Right atrium auricular region (tissue), 2 donors: ENCODE data around the gene SKIDA1. TPM values are rescaled to one million over a fixed set of nuclear protein-coding genes. Genes with fewer than 3 reads are reported as not detected.

Experiments
- DNase-seq: peaks from one replicate; pipeline ENCODE4 v3.0.0-alpha.2; 2019; ENCODE audit warnings: low spot score
- H3K27ac ChIP-seq, 2 donors: fragments of 200-600 bp; sonication (generic); 1 replicate in 1 of 2; 2 replicates in 1 of 2; pipeline ENCODE4 v1.5.1; 2016 to 2019
- H3K27me3 ChIP-seq, 2 donors: fragments of 200-600 bp; sonication (generic); one replicate each; pipeline versions ENCODE4 v1.5.1 to v1.6.0; 2017 to 2019
- H3K36me3 ChIP-seq: fragments of 200-600 bp; sonication (generic); one replicate; pipeline ENCODE4 v1.5.1; 2016
- H3K4me1 ChIP-seq, 2 donors: fragments of 200-600 bp; sonication (generic); one replicate each; pipeline versions ENCODE4 v1.5.1 to v1.6.0; 2017 to 2019
- H3K4me3 ChIP-seq, 2 donors: fragments of 200-600 bp; sonication (generic); 1 replicate in 1 of 2; 2 replicates in 1 of 2; pipeline ENCODE4 v1.5.1; 2017 to 2019; ENCODE audit warnings: mild to moderate bottlenecking in 1 of 2, moderate library complexity in 1 of 2
- H3K9me3 ChIP-seq, 2 donors: fragments of 200-600 bp; sonication (generic); one replicate each; pipeline ENCODE4 v1.5.1; 2019
- CTCF ChIP-seq, 2 donors: fragments of 200-600 bp; sonication (generic); IDR thresholded peaks; one replicate each; pipeline ENCODE4 v1.5.1; 2019; ENCODE audit warnings: antibody characterized with exemption in 2 of 2
- total RNA-seq, 2 donors: library from RNA; depleted of rRNA; stranded (reverse); fragments of >200 nt; gene quantifications; one replicate each; pipeline ENCODE4 v1.1.0, GENCODE V29; 2016

Gene SKIDA1
- total RNA-seq, 2 donors from 2014 or later, result 2.1 to 2.6 TPM

GRCh38 chr10:21522631-21523406, 2.7 kb downstream of the SKIDA1 start:
- Histone ChIP-seq H3K9me3 (no peaks in the 10 kb centered on the region), H3K27me3 (no peaks in the 10 kb centered on the region), H3K4me3 (no peak overlapping the region), H3K27ac (peak overlapping the region; percentile 98), H3K4me1 (peaks cover 0 to 29% of the 10 kb centered on the region in 2 donors), H3K36me3 (no peaks in the 10 kb centered on the region)
- DNase-seq, result no peak
- TF ChIP-seq CTCF (IDR thresholded peaks at IDR 0.05), result no peak

GRCh38 chr10:21521751-21522533, 3.5 kb downstream of the SKIDA1 start:
- Histone ChIP-seq H3K4me3 (no peak overlapping the region), H3K9me3 (no peaks in the 10 kb centered on the region), H3K27me3 (no peaks in the 10 kb centered on the region), H3K36me3 (no peaks in the 10 kb centered on the region), H3K4me1 (peaks cover 0 to 29% of the 10 kb centered on the region in 2 donors), H3K27ac (no peak overlapping the region)
- no peak for DNase-seq
- TF ChIP-seq CTCF (IDR thresholded peaks at IDR 0.05), result no peak

DNA sequence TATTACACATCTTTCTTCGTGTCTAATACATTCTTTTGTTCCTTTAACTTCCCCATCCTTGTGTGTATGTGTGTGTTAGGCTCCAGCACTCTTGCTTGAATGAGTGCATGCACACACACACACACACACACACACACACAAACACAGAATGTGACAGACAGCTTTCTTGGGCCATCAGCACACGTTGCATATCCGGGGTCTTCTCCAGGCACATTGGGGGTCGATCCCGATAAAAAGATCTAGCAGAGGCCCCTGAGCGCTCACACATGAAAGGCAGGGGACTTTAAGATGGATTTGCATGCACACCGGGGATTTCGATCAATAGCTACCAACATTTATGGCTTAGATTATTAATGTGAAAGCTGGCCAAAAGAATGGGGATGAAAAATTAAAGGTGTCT, 4.5 kb downstream of the SKIDA1 start:
- Histone ChIP-seq H3K27ac (peak overlapping the region; percentile 80 to 81), H3K9me3 (no peaks in the 10 kb centered on the region), H3K4me3 (no peak overlapping the region), H3K27me3 (no peaks in the 10 kb centered on the region), H3K36me3 (no peaks in the 10 kb centered on the region), H3K4me1 (peaks cover 0 to 33% of the 10 kb centered on the region in 2 donors)
- DNase-seq, result no peak
- TF ChIP-seq CTCF (IDR thresholded peaks at IDR 0.05), result no peak

GRCh38 chr10:21520509-21520908, 5.0 kb downstream of the SKIDA1 start:
- Histone ChIP-seq H3K4me1 (peaks cover 0 to 37% of the 10 kb centered on the region in 2 donors), H3K9me3 (no peaks in the 10 kb centered on the region), H3K36me3 (no peaks in the 10 kb centered on the region), H3K27me3 (no peaks in the 10 kb centered on the region), H3K4me3 (peak overlapping the region in 1 of 2 donors; percentile 64), H3K27ac (peak overlapping the region; percentile 80 to 81)
- DNase-seq, result no peak
- TF ChIP-seq CTCF (IDR thresholded peaks at IDR 0.05), result no peak

- Histone ChIP-seq H3K27ac (peak overlapping the region; percentile 80 to 81), H3K4me1 (peaks cover 0 to 38% of the 10 kb centered on the region in 2 donors), H3K9me3 (no peaks in the 10 kb centered on the region), H3K27me3 (no peaks in the 10 kb centered on the region), H3K4me3 (peak overlapping the region; percentile 60 to 64), H3K36me3 (no peaks in the 10 kb centered on the region)
- no peak for TF ChIP-seq CTCF (IDR thresholded peaks at IDR 0.05)
- no peak for DNase-seq
These were observed 5.5 kb downstream of the SKIDA1 start for GRCh38 chr10:21519941-21520436.
